K562 (cell line): ENCODE measurements around the gene SFN. TPM values are rescaled to one million over a fixed set of nuclear protein-coding genes. Genes with fewer than 3 reads are reported as not detected.

ENCODE experiments used
- CBX1 ChIP-seq: sonication (generic); IDR thresholded peaks from 2 replicates; pipeline ENCODE4 v1.6.1; 2016; ENCODE audit warnings: antibody characterized with exemption, low read depth, mild to moderate bottlenecking
- EGR1 ChIP-seq: fragments of 450-650 bp; conservative IDR thresholded peaks from 2 replicates; pipeline ENCODE4 v1.6.1; 2017; ENCODE audit warnings: mild to moderate bottlenecking
- EHMT2 ChIP-seq: fragments of 450-650 bp; IDR thresholded peaks from 2 replicates; pipeline ENCODE4 v1.6.1; 2018; ENCODE audit warnings: antibody characterized with exemption
- EP400 ChIP-seq: fragments of 450-650 bp; IDR thresholded peaks from 2 replicates; pipeline ENCODE4 v1.6.1; 2017; ENCODE audit warnings: antibody characterized with exemption, mild to moderate bottlenecking, moderate library complexity
- GATAD2B ChIP-seq: fragments of 450-650 bp; IDR thresholded peaks from 2 replicates; pipeline ENCODE4 v1.6.1; 2017; ENCODE audit warnings: mild to moderate bottlenecking, borderline replicate concordance
- HCFC1 ChIP-seq: IDR thresholded peaks from 2 replicates; pipeline ENCODE4 v1.6.1; 2012; ENCODE audit warnings: low read depth, low read length, improper control_type of control experiment
- HIVEP1 ChIP-seq: fragments of 250-450 bp; sonication (Bioruptor Pico); IDR thresholded peaks from 2 replicates; pipeline ENCODE4 v1.4.0; 2020; ENCODE audit warnings: mild to moderate bottlenecking
- KLF1 ChIP-seq: fragments of 450-650 bp; IDR thresholded peaks from 2 replicates; pipeline ENCODE4 v1.6.1; 2016; ENCODE audit warnings: missing genetic modification characterization, missing compliant biosample characterization
- MBD1 ChIP-seq: fragments of 250-450 bp; sonication (Bioruptor Pico); IDR thresholded peaks from 2 replicates; pipeline ENCODE4 v1.8.0; 2022; ENCODE audit warnings: inconsistent platforms
- PCBP1 ChIP-seq: fragments of 200-400 bp; formaldehyde crosslinking; IDR thresholded peaks from 2 replicates; pipeline ENCODE4 v1.6.1; 2018; ENCODE audit warnings: mild to moderate bottlenecking, low read depth, low read length; ENCODE audit not compliant: poor library complexity, severe bottlenecking
- RUNX1 ChIP-seq: sonication (generic); IDR thresholded peaks from 2 replicates; pipeline ENCODE4 v1.6.1; 2016; ENCODE audit warnings: antibody characterized with exemption, low read depth
- YY1 ChIP-seq, 3 experiments: IDR thresholded peaks; 2 replicates each; pipeline ENCODE4 v1.6.1; 2011; ENCODE audit warnings: low read length in 2 of 3, mild to moderate bottlenecking in 2 of 3, moderate library complexity in 2 of 3, borderline replicate concordance in 1 of 3, control low read depth in 1 of 3, low read depth in 1 of 3; ENCODE audit not compliant: insufficient read depth in 3 of 3, insufficient replicate concordance in 2 of 3, control insufficient read depth in 1 of 3, insufficient read length in 1 of 3; ENCODE audit errors: extremely low read depth in 1 of 3
- ZNF347 ChIP-seq: fragments of 450-650 bp; formaldehyde crosslinking; IDR thresholded peaks from 2 replicates; pipeline ENCODE4 v1.4.0; 2020; ENCODE audit warnings: low read depth, mild to moderate bottlenecking, moderate library complexity
- ZNF551 ChIP-seq: fragments of 250-450 bp; sonication (Bioruptor Pico); IDR thresholded peaks from 2 replicates; pipeline ENCODE4 v1.5.0; 2021; ENCODE audit warnings: mild to moderate bottlenecking, moderate library complexity
- ZNF778 ChIP-seq: fragments of 450-650 bp; formaldehyde crosslinking; IDR thresholded peaks from 2 replicates; pipeline ENCODE4 v1.4.0; 2020; ENCODE audit warnings: mild to moderate bottlenecking, moderate library complexity
- ZSCAN32 ChIP-seq: fragments of 450-650 bp; formaldehyde crosslinking; IDR thresholded peaks from 2 replicates; pipeline ENCODE4 v1.4.0; 2020; ENCODE audit warnings: mild to moderate bottlenecking, moderate library complexity
- polyA plus RNA-seq, 8 experiments: library from polyadenylated mRNA; depleted of rRNA in 4 of 8; stranded (reverse) in 5 of 8; unstranded in 3 of 8; fragments of >200 nt; fragmentation: Nextera tagmentation in 2 of 8; fragmentation: Illumina TruSeq in 1 of 8; extraction: Ambion mirVana in 2 of 8; extraction: Trizol in 1 of 8; gene quantifications; 2 replicates each; pipeline versions ENCODE4 v1.2.1 to v1.2.3, GENCODE V29; 2011 to 2014; ENCODE audit warnings: inconsistent platforms in 1 of 8, missing spikeins in 1 of 8
- total RNA-seq, 7 experiments: library from RNA; depleted of rRNA in 6 of 7; stranded (reverse); fragments of >200 nt in 6 of 7; fragmentation: Illumina TruSeq in 2 of 7; extraction: Trizol in 2 of 7; gene quantifications; 2 replicates each; pipeline versions ENCODE4 v1.2.1 to v1.2.3, GENCODE V29; 2011 to 2021; ENCODE audit warnings: low replicate concordance in 1 of 7
- TF ChIP-seq, protein P1 (sequence below): IDR thresholded peaks from 2 replicates; pipeline ENCODE4 v1.6.1; 2014; ENCODE audit warnings: antibody characterized with exemption
- TF ChIP-seq, protein P2 (sequence below): sonication (generic); formaldehyde crosslinking; IDR thresholded peaks from 2 replicates; pipeline ENCODE4 v1.8.0; 2022; ENCODE audit warnings: mild to moderate bottlenecking, missing genetic modification reagents
- TF ChIP-seq, protein P3 (sequence below): fragments of 250-450 bp; sonication (Bioruptor Pico); IDR thresholded peaks from 2 replicates; pipeline ENCODE4 v1.5.0; 2021; ENCODE audit warnings: mild to moderate bottlenecking, moderate library complexity

The SFN gene
- total and polyA plus RNA-seq, 9 of the 15 experiments (the other 6 are each of a cell fraction or from before 2014, with no cell fraction given), result 0.10 to 3.8 (median 2.0) TPM

GRCh38 chr1:26864610-26865480, 1.9 kb downstream of the SFN start (continued):
- TF ChIP-seq HCFC1 (peak; percentile 61), KLF1 (tag) (no peak), HIVEP1 (CRISPR knock-in tag) (peak; percentile 2; the same call in 1 of the 2 replicates), ZSCAN32 (CRISPR knock-in tag) (no peak), CBX1 (no peak), EGR1 (peak; percentile 85), GATAD2B (no peak), ZNF347 (CRISPR knock-in tag) (no peak), MBD1 (CRISPR knock-in tag) (no peak), YY1 (IDR thresholded peaks at IDR 0.05; ENCODE audit: borderline replicate concordance in 1 of 3, control insufficient read depth in 1 of 3, extremely low read depth in 1 of 3, insufficient read depth in 3 of 3, insufficient read length in 1 of 3, insufficient replicate concordance in 2 of 3, low read depth in 1 of 3, low read length in 2 of 3) (peak in 1 of 3 experiments; percentile 47), EHMT2 (no peak), PCBP1 (peak; percentile 75), ZNF778 (CRISPR knock-in tag) (no peak), ZNF551 (no peak), RUNX1 (peak; percentile 36; the same call in 1 of the 2 replicates), EP400 (peak; percentile 63)
- TF ChIP-seq, protein P1, sequence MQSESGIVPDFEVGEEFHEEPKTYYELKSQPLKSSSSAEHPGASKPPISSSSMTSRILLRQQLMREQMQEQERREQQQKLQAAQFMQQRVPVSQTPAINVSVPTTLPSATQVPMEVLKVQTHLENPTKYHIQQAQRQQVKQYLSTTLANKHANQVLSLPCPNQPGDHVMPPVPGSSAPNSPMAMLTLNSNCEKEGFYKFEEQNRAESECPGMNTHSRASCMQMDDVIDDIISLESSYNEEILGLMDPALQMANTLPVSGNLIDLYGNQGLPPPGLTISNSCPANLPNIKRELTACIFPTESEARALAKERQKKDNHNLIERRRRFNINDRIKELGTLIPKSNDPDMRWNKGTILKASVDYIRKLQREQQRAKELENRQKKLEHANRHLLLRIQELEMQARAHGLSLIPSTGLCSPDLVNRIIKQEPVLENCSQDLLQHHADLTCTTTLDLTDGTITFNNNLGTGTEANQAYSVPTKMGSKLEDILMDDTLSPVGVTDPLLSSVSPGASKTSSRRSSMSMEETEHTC, result no peak
- TF ChIP-seq, protein P2, sequence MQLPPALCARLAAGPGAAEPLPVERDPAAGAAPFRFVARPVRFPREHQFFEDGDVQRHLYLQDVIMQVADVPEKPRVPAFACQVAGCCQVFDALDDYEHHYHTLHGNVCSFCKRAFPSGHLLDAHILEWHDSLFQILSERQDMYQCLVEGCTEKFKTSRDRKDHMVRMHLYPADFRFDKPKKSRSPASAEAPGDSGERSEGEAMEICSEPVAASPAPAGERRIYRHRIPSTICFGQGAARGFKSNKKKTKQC (CRISPR knock-in tag), result peak; percentile 85; the same call in 1 of the 2 replicates
- TF ChIP-seq, protein P3, sequence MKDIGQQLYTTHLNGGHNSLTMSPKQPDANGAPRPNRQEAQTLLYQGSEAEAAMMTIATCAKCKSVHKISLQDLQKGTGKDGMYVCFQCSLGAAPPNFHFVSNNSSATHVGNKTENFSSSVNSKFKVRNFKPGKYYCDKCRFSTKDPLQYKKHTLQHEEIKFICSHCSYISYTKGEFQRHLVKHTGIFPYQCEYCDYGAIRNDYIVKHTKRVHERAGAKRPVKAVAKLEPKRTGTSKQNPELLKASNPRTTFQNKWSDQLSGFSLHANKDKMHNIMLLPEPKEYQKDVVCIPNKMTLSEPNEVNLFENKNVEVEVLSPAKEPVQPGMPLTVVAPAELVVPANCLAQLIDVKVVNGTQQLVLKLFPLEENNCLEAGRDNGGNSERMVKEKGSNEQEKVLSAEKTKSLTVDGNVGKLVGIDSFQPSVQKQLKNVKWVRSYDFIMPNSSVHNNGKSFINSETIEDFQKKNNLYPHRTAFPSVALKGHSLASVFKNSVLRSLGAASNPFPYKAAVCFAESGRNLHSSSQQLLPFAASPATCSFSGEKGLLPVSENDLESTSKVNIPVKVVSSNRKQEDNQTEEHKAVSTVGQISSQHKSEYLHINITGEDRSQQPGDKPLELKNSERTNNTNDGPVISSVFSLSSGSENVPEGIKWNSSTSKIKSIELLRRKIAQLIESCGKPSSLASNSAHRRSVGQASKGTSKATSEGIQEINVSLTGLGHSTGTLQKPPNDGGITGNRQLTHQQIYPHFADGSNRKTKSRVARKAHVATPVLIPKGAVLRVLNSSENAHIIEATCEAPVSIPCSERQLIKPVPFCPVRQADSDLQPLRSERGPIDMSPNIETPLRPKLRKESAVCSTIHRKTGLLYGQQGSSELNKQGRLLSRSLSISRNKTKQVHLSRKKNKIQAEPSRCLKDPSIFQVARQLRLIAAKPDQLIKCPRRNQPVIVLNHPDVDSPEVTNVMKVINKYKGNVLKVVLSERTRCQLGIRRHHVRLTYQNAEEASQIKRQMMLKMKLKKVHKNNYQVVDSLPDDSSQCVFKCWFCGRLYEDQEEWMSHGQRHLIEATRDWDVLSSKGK (CRISPR knock-in tag), result no peak
